Iris pigment epithelial cell (primary cell): ENCODE results near the gene NCF2.
"Not testable (repeated sequence)": the region's sequence is repeated elsewhere in the genome, so short reads cannot be mapped to it uniquely, and the experiment has no call there.

Experiments
- DNase-seq: peaks from one replicate; pipeline ENCODE4 v3.0.0-alpha.2; 2011; ENCODE audit warnings: low read depth

The NCF2 gene, protein sequence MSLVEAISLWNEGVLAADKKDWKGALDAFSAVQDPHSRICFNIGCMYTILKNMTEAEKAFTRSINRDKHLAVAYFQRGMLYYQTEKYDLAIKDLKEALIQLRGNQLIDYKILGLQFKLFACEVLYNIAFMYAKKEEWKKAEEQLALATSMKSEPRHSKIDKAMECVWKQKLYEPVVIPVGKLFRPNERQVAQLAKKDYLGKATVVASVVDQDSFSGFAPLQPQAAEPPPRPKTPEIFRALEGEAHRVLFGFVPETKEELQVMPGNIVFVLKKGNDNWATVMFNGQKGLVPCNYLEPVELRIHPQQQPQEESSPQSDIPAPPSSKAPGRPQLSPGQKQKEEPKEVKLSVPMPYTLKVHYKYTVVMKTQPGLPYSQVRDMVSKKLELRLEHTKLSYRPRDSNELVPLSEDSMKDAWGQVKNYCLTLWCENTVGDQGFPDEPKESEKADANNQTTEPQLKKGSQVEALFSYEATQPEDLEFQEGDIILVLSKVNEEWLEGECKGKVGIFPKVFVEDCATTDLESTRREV

DNA sequence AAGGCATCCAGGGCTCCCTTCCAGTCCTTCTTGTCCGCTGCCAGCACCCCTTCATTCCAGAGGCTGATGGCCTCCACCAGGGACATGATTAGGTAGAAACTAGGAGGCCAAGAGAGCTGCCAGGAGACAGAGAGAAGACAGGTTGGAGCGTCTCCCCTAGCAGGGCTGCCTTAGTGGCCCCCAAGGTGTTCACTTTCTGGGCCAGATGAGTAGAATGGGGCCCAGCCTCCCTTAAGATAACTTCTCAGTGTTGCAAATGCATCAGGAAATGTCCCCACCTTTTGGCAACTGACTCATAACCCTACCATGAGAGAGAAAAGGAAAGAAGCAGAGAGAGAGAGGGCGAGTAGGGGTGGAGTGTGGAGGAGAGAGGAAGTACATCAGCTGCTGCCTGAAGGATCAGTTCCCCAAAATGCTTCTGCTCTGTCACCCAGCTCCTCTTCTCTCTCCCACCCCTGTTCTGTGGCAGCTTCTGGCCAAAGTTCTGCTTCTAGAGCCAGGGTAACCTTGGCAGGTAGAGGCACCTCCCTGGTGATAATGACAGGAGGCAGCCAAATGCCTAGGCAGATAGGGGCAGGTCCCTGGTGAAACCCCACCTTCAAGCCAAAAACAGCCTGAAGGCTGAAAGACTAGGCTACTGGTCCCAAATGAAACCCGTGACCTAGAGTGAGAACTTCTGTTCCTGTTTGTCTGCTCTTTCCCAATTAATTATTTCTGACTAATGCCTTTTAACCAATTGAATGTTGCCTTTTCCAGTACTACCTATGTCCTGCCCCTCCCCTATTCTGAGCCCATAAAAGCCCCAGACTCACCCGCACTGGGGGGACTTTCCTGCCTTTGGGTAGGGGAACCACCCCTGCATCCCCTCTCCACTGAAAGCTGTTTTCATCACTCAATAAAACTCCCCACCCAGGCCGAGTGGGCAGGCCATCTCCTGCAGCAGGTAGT, at the start of gene NCF2:
Gene NCF2, minus strand, starts transcription at position 216 of the 948 bp plus-strand sequence. Its CDS starts 130 bp downstream, at position 86.
- DNase-seq = peak; percentile 42

DNA sequence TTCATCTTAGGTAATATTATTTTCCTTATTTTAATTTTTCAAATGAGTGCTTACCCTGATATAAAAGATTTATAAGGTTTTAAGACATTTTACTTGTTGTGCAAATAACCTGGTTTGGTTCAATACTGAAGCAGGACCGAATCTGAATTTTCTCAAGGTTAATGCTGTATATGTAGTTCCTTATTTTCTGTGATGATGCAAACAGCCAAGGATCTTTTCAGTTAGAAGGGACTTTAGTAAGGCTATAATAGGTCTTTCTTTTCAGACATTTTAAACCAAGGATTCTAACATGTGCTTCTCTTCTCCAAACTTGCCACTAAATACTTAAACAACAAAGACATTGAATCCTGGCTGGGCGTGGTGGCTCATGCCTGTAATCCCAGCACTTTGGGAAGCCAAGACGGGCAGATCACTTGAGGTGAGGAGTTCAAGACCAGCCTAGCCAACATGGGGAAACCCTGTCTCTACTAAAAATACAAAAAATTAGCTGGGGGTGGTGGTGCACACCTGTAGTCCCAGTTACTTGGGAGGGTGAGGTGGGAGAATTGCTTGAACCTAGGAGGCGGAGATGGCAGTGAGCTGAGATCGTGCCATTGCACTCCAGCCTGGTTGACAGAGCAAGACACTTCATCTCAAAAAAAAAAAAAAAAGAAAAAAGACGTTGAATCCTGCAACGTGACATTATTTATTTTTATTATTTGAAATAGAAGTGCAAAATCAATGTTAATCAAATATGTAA, 48.6 kb upstream of the NCF2 start:
- DNase-seq = no peak

GRCh38 chr1:183636783-183637182, 46.5 kb upstream of the NCF2 start:
- DNase-seq = no peak

DNA sequence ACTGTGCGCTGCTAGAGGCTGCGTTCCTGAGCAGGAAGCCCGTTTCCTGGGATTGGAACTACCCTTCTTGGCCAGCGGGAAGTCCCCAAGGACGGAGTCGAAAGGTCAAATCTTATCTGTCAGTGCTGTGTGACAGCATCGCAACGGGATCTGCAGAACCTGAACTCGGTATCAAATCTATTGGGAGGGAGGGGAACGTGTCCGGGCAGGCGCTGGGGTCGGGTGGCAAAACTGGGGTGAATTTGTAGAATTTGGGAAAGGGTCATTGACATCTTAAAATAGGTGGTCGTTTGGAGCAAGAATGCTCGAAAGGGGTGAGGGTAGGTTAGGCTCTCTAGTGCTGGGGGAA, 46.0 kb upstream of the NCF2 start:
- no peak for DNase-seq

DNA sequence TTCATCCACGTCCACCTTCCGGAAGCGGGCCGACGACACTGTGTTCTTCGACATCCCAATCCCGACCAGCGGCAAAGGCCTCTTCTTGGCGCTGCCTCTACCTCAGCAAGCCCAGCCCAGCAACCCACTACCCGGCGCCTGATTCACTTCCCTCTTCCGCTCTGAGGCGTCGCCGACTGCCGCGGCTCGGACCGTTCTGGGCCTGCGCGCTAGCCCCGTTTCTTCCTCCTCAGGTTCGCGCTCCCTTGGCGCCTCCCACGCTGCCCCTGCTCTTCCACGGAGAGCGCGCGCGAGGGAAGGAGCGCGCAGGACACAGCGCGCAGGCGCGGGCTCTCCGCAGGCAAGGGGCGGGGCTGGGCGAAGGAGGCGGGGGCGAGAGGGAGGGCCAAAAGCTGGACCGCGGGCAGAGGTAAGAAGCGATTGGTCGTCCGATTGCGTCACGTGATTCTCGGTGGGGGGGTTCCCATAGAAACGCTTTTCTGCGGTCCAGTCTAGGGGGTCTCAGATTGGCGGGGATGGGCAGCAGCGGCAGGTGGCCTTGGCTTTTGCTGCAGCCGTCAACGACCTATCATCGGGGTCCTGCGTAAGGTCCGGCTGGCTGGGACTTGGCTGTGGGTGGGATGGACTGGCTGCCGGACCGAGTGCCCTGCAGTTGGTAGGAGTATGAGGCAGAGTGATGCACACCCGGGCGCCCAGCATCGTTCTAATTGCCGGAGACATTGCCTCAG, 45.5 kb upstream of the NCF2 start, which contains the start of gene ARPC5:
Gene ARPC5, minus strand, starts transcription at position 178 of the 728 bp plus-strand sequence. Its CDS starts 124 bp downstream, at position 54.
- peak; percentile 99 for DNase-seq

DNA sequence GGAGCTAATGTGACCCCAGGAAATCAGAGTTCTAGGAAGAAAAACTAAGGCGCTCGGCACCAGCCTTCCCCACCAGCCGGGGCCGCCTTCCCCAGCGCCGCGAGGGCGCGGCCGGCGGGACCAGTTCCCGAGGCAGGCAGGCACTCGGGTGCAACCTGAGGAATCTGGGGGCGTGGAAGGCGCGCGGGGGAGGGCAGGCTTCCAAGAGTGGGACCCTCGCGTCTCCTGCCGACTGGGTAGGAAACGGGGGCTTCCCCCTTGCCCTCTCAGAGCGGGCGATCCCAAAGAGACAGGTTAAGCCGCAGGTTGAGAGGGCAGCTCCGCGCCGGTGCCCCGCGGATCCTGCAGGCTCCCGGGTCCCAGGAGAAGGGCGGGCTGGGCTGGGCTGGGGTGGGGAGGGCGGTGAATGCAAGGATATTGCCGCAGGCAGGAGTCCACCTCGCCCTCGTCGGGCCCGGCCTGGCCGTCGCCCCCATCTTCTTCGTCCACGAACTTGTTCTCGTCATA, 44.9 kb upstream of the NCF2 start:
- DNase-seq = no peak

GRCh38 chr1:183634429-183635065, 44.3 kb upstream of the NCF2 start:
- DNase-seq = no peak

DNA sequence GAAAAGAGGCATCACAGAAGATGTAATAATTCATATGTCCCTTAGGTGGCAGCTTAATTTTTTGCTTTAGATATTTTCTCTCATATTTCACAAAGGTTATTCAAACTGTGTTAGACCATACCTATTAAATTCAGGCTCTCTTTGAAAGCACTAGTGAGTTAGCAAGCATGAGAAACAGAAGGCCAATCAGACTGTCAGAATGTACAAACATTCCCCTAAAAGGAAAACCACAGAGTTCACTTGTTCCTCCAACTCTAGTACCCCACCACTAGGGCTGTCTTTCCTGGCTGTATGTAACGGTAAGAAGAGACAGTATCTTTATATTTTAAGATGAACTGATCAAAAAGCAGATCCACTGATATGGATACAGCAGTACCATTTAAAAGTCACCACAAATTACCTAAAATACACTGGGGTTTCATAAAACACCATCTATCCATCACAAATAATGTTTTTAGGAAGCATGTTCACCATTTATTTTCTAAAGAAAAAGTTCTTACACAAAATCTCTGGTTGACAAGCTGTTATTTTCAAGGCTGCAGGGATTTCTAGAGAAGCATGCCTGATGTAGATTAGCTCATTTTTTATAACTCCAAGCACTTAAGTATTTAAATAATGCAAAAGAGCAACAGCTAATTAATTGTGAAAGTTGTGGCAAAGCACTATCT, 43.6 kb upstream of the NCF2 start:
- peak; percentile 96 for DNase-seq

- no peak for DNase-seq
These were observed 42.7 kb upstream of the NCF2 start for GRCh38 chr1:183632964-183633363.

GRCh38 chr1:183632114-183632513, 41.9 kb upstream of the NCF2 start:
- peak; percentile 90 for DNase-seq

GRCh38 chr1:183630748-183631147, 40.5 kb upstream of the NCF2 start:
- peak; percentile 55 for DNase-seq

- no peak for DNase-seq
These were observed 38.3 kb upstream of the NCF2 start for GRCh38 chr1:183628537-183628936.

- DNase-seq = not testable (repeated sequence)
These were observed 36.0 kb upstream of the NCF2 start for GRCh38 chr1:183626236-183626635.

- DNase-seq = peak; percentile 80
These were observed 32.9 kb upstream of the NCF2 start for GRCh38 chr1:183622884-183623785.

DNA sequence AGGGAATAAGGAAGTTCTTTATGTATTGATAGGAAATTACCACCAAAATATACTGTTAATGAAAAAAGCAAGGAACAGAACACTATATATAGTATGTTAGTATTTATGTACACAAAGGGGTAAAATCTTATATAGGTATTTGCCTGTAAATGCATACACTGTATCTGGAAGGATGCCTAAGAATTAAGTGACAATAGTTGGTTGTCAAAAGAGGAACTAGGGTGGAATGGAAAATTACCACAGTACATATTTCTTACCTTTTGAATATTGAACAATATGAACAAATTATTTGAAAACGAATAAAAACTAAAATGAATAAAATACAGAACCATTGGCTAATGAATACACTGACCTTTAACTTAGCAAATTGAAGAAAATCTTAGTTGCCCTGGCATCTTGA, 31.8 kb upstream of the NCF2 start:
- DNase-seq = no peak

DNA sequence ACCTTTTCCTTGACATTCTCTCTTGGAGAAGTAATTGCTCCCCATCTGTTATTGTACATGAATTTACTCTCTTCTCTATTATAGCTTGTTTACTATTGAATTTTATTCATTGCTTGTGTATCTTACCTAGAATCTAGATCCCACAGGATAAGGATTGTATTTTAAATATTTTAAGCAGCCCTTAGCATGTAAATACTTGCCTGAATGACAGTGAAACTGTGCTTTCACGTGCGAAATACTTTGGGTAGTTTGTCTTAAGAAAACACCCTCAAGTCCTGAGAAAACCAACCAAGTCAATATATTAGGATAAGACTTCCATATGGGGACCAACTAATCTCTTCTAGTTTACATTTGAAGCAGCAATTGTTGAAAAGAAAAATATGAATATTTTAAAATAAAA, 30.1 kb upstream of the NCF2 start:
- DNase-seq = no peak

DNA sequence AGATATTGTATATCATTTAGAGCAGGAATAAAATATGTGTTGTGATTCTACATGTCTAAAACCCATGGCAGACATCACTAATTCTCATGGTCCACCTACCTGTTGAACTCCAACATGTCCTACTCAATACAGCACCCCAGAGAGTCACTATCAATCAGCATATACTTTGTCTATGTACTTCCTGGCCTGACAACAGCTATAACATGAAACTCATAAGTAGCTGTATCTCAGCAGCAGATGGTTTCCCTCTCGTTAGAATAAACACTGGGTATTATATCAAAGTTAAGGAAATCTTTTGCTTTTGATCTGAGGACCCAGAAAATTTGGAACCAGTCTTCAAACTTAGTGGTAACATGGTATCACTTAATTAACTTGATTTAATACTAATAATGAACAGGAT, 29.5 kb upstream of the NCF2 start:
- DNase-seq = no peak

DNA sequence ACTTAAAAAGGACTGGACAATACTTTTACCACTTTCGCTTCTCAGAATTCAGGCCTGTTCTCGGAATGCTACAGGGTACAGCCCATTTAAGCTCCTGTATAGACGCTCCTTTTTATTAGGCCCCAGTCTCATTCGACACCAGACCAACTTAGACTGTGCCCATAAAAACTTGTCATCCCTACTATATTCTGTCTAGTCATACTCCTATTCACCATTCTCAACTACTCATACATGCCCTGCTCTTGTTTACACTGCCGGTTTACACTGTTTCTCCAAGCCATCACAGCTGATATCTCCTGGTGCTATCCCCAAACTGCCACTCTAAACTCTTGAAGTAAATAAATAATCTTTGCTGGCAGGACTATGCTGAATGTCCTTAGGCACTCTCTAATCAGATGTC, 27.9 kb upstream of the NCF2 start:
- DNase-seq = not testable (repeated sequence)

- not testable (repeated sequence) for DNase-seq
These were observed 22.7 kb upstream of the NCF2 start for GRCh38 chr1:183612975-183613374.
